SK-N-MC (cell line): ENCODE results near the gene NOD2.

ENCODE experiments used
- EZH2 ChIP-seq: fragments of 200-600 bp; sonication (generic); IDR thresholded peaks from one replicate; pipeline ENCODE4 v1.6.1; 2017; ENCODE audit warnings: antibody characterized with exemption
- POLR2AphosphoS5 ChIP-seq: IDR thresholded peaks from 2 replicates; pipeline ENCODE4 v1.6.1; 2012; ENCODE audit warnings: mild to moderate bottlenecking, low read depth, low read length, borderline replicate concordance

GRCh38 chr16:50644245-50644644 lies 49.2 kb upstream of the NOD2 start:
- no peak for TF ChIP-seq EZH2
- no peak for TF ChIP-seq POLR2AphosphoS5
